ENCODE data around the gene GPX1.
"Not testable (repeated sequence)": the region's sequence is repeated elsewhere in the genome, so short reads cannot be mapped to it uniquely, and the experiment has no call there.

Gene GPX1

GRCh38 chr3:49358217-49358883, at the start of gene GPX1:
Gene GPX1 (minus strand): TSS chr3:49358353. CDS start chr3:49358278, 75 bp downstream.
- DNase-seq, result peak; percentile 95

DNA sequence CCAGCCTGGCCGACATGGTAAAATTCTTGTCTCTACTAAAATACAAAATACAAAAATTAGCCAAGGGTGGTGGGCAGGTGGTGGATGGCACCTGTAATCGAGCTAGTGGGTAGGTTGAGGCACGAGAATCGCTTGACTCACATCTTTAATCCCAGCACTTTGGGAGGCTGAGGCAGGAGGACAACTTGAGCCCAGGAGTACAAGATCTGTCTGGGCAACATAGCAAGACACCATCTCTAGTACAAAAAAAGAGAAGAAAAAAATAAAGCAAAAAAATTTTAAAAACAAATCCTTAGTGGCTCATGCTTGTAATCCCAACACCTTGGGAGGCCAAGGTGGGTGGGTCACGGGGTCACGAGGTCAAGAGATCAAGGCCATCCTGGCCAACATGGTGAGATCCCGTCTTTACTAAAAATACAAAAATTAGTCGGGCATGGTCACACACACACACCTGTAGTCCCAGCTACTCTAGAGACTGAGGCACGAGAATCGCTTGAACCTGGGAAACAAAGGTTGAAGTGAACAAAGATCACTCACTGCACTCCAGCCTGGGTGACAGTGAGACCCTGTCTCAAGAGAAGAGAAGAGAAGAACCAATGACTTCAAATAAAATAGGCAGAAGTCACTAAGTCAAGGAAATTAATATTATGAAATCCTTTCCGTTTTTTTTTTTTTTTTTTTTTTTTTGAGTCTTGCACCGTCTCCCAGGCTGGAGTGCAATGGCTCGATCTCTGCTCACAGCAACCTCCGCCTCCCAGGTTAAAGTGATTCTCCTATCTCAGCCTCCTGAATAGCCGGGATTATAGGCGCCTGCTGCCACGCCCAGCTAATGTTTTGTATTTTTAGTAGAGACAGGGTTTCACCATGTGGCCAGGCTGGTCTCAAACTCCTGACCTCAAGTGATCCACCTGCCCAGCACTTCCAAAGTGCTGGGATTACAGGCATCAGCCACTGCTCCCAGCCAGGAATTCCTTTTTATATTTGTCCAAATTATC, 48.7 kb upstream of the GPX1 start:
- no peak for DNase-seq

- not testable (repeated sequence) for DNase-seq
Measured at GRCh38 chr3:49405570-49405969, 47.4 kb upstream of the GPX1 start.

DNA sequence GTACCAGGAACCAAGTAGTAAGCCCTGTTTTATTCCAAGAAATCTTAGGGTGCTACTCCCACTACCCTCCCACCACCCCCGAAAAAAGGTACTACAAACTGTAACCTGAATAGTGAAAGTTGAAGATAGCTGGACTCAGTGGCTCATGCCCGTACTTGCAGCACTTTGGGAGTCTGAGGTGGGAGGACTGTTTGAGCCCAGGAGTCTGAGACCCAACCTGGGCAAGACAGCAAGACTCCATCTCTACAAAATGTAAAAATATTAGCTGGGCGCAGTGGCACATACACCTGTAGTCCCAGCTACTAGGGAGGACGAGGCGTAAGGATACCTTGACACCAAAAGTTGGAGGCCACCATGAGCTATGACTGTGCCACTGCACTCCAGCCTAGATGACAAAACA, 45.7 kb upstream of the GPX1 start:
- DNase-seq, result no peak

DNA sequence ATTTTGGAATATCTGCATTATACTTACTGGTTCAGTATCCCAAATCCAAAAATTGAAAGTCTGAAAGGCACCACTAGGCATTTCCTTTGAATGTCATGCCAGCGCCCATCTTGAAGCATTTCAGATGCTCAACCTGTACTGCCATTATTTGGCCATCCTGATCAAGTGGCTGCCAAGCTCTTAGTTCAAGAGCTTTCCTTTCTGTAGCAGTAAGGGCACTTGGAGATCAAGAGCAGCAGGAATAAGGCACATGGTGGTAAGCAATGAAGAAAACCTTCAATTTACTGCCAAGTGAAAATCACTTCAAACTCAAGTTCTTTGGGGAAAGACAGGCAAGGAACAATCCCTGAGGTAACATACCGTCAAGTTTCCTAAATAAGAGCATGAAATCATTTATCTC, 43.6 kb upstream of the GPX1 start:
- no peak for DNase-seq

DNA sequence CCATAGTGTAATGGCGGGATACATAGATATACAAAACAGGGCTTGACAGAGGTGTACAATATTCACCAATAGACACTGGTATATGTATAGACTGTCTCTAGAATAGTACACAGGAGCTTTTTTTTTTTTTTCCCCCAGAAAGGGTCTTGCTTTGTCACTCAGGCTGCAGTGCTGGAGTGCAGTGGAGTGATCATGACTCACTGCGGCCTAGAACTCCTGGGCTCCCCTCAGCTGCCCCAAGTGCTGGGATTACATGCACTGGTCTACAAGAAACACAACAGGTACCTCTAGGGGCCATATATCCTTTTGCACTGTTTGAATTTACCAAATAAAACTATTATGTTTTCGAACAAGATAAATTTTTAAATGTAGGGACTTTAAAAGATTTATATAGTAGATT, 41.3 kb upstream of the GPX1 start:
- DNase-seq, result no peak

DNA sequence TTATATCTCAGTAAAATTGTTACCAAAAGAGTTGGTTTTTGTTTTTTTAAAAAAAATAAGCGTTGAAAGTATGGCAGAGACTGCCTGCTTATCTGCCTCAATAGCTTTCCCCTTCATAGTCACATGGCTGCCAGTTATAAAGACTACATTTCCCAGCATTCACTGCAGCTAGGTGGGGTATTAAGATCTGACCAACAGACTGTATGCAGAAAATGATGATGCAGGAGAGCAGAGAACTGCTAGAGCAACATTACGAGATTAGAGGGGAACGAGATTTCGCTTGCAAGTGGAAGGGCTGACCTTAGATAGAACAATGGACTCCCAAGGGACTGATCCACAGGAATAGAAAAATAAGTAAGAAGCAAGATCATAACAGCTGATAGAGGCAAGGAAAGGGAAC, 39.3 kb upstream of the GPX1 start:
- DNase-seq, result no peak

GRCh38 chr3:49391310-49391709, 33.2 kb upstream of the GPX1 start:
- DNase-seq, result not testable (repeated sequence)

GRCh38 chr3:49389297-49389696, 31.1 kb upstream of the GPX1 start:
- no peak for DNase-seq

DNA sequence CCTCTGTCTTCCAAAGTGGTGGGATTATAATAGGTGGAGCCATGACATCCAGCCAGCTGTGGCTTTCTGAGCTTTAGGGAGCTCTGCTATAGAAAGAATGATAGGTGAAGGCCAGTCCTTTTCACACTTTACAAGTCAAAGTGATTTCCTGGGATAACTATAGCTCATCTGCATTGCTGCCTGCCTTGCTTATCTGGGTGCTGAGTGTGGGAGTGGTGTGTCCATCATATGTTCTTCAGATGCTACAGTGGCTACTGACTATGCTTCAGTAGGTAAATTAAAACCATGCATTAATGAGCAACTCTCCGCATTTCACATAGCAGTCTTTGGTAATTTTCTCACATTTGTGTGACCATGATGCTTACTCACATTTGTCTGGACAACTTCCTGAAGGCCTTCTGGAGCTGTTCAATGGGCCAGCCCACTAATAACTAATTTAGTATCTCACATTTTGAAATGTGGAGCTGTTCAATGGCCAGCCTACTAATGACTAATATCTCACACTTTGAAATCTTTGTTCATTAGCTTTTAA, 30.2 kb upstream of the GPX1 start:
- no peak for DNase-seq

- DNase-seq, result no peak
Measured at GRCh38 chr3:49387721-49388120, 29.6 kb upstream of the GPX1 start.

DNA sequence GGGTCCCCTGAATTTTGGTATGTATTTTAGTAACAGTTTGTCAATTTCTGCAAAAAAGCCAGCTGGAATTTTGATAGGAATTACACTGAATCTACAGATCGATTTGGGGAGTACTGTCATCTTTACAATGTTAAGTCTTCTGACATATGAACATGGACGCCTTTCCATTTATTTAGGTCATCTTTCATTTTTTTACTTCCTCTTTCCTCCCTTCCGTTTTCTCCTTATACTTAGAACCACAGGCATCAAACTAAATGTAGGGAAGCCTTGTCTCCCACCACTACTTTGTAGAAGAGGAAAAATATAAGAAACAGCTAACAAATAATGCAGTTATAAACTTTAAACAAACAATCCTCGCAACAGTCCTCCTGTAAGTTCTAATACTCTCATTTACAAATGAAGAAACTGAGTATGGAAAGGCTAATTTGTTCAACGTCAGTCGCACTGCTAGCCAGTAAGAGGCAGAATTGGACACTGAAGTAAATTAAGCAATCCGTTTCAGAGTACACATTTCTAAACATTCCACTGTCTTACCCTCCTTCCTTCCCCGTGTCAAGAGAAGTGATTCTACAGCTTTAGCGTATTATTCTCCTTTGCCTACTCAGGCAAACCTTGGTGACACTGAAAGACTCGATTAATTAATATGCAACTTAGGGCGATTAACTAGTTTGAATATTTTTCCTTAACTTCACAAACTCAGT, 28.1 kb upstream of the GPX1 start:
- peak; percentile 82 for DNase-seq

GRCh38 chr3:49385617-49386016, 27.5 kb upstream of the GPX1 start:
- no peak for DNase-seq

- DNase-seq, result no peak
Measured at GRCh38 chr3:49383387-49383786, 25.2 kb upstream of the GPX1 start.

GRCh38 chr3:49378249-49378895, 20.2 kb upstream of the GPX1 start:
- no peak for DNase-seq

GRCh38 chr3:49377483-49377882, 19.3 kb upstream of the GPX1 start:
- peak; percentile 62 for DNase-seq

DNA sequence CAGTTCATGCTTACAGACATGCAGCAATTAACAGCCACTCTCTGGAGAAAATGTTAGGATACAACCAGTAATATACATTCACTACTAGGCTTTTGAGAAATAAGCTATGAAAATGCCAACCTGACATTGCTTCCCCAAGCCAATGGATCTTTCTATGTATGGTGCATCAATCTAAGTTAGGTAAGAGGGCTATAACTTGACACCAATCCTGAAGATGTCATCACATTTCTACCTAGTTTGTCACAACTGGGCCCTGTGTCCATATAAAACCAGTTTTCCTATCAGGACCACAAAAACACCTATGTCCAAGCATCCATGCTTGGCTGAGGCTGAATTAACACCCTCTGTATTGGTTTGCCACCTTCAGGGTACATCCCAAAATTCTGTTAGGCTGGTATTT, 13.8 kb upstream of the GPX1 start:
- no peak for DNase-seq

DNA sequence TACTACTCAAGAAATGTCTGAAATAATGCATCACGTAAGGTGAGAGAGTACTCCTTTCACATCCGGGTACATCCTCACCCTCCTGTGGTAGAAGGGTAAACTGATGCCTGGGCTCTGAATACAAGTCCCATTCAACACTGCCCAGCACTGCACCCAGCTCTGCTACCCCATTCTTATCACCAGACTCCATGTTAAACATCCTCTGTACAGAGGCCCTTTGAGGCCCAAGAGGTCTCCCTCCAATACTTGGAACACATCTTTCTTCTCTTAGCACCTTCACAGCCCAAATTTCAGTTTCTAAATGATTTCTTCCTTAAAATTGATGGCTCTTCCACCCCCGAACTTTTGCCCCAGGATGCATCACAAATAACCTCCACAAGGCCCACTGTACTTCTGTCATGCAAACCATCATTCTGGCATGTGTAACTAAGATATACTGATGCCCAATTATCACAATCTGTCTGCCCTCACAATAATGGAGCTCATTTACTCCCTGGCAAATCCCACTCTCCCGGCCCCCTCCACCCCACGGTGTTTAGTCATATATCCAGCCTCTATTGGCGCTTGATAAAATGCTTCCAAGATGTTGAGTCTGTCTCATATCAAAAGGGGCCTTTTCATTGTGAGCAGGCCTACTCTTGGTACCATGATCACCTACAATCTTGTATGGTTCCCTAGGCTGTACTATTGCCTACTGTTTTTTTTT, 12.6 kb upstream of the GPX1 start:
- DNase-seq, result no peak

DNA sequence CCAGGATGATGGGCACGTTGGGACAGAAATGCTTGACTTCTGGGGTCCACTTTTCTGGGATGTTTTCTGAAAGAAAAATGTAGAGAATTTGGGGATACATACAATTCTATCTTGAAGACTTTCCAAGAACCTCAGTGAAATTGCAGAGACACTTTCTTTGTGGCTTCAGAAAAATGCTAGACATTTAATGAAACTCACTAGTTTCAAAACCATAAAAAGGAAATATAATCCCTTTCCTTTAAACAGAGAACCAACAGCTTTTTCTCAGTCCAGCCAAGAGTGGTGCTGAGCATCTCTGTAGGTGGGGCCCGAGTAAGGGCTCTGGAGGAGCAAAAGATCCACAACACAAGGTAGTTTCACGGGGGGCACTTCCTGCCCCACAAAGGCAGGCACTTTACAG, 4.4 kb upstream of the GPX1 start:
- no peak for DNase-seq

GRCh38 chr3:49359623-49360022, 1.5 kb upstream of the GPX1 start:
- DNase-seq, result peak; percentile 36

DNA sequence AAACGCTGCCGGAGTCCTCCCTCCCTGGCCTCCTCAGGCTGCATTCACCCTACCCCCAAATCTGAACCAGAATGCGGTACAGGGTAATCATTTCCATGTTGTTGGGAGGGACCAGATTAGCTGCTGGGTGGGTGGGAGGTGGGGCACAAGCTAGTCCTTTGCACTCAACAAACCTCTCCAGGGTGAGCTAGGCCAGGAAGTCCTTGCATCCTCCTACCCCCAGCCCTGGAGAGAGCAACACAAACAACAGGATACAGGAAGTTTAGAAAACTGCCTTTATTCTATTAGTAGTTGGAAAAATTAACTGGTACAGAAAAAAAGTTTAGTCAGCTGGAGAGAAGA, 702 bp upstream of the GPX1 start:
- DNase-seq, result no peak
